Posterior cingulate gyrus (tissue), 11 donors: ENCODE data around the gene STX3.

Experiments used
- DNase-seq, 10 donors: peaks; one replicate each; pipeline versions ENCODE4 v3.0.0 to v3.0.0-alpha.2; 2020 to 2021; ENCODE audit warnings: mixed read lengths in 3 of 10
- intact Hi-C: fragments of 100-400 bp; cut with DNase I; formaldehyde crosslinking; loops from one replicate; pipeline ENCODE4 v1.15.1; 2023

The STX3 gene

DNA sequence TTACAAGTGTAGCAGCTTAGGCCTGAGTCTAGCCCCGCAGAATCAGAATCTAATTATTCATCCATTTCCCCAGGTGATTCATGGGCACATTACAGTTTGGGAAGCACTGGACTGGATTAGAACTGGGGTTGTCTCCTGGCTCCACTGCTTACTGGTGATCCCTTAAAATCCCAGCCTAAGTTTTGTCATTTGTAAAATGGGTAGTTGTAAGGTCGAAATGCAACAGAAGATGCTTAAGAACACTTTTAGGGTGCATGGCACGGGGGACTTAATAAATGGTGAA lies 1.3 kb downstream of the STX3 start:
- DNase-seq = no peak
- intact Hi-C loops = loop anchor here (10.0 kb wide), 2 partner anchors 142 to 202 kb away; partner anchors contain the start of gene OSBP

DNA sequence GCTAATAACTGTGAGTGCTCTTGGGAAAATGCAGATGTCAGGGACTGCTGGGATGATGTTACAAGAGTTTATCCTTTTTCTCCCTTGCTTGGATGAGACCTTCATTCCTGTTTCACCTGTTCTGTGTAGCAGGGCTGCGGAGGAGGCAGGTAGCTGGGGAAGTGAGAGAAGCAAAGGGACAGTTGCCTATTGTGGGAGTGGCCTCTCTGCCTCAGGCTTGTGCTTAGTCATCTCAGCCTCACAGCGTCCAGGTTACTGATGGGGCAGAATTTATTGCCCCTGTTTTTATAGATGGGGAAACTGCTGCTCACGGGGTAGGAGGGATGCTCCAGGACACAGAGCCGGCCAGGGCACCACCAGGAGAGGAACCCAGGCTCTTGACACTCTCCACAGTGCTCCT lies 1.7 kb downstream of the STX3 start:
- DNase-seq = peak in 1 of 10 donors; percentile 65
- intact Hi-C loops = loop anchor here (10.0 kb wide), 2 partner anchors 142 to 202 kb away; partner anchors contain the start of gene OSBP

DNA sequence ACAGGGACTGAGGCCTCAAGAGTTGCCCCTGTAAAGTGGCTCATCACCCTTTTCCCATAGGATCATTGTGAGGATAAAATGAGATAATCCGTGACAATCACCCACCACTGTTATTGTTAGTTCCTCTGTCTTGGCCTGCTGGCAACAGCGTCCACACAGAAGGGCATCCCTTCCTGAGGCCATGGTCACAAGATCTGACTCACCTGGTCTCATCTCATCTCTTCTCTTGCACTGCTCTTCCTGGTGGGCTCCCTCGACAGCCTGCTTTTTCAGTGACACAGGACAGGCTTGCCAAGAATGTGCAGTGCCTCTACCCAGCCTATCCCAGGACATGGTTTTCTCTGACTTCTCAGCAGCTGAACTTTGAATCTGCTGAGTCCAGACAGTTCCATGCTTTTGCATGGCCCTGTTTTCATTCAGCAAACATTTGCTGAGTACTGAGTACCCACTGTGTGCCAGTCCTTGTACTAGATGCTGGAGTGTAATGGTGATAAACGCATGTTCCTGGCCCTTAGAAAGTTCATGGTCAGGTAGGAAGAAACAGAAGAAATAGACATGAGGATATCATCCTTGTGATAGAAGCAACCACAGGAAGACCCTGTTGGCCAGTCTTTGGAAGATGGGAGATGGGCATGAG lies 3.3 kb downstream of the STX3 start:
- intact Hi-C loops = loop anchor here (10.0 kb wide), 2 partner anchors 144 to 204 kb away; partner anchors contain the start of gene OSBP
- DNase-seq = peak in 1 of 10 donors; percentile 19

DNA sequence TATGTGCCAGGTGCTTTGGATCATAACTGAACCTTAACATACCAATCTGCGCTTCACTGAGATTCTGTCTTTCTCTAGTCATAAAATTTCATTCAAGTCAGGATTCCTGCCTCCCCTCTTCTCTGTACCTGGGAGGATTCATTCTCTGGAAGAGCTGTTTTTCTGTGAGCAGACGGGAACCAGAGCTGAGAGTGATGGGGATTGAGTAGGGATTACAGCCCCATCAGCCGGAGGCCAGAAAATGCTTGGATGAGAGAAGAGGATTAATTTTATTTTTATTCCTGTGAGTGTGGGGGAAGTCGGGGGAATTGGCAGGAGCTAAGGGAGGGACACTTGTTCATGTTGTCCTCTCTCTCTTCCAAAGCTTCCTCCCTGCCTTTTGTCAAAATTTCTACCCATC lies 4.7 kb downstream of the STX3 start:
- no peak for DNase-seq
- intact Hi-C loops = loop anchor here (10.0 kb wide), 2 partner anchors 145 to 205 kb away; partner anchors contain the start of gene OSBP

DNA sequence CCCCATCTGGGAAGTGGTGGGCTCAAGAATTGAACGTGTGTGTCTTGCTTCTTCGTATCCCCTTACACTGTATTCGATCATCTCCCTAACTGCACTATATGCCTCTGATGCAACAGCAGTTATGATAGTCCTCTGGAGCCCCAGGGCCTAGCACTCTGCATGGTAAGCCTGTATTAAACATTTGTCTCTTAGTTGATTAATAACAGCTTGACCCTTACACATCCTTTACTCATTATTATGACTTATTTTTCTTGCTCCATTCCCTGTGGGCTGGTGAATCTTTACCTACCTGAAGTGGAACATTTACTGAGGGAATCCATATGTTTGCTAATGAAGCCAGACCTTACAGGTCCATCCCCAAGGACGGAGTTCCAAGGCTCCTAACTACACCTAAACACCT lies 5.6 kb downstream of the STX3 start:
- intact Hi-C loops = no loop called here
- DNase-seq = no peak

DNA sequence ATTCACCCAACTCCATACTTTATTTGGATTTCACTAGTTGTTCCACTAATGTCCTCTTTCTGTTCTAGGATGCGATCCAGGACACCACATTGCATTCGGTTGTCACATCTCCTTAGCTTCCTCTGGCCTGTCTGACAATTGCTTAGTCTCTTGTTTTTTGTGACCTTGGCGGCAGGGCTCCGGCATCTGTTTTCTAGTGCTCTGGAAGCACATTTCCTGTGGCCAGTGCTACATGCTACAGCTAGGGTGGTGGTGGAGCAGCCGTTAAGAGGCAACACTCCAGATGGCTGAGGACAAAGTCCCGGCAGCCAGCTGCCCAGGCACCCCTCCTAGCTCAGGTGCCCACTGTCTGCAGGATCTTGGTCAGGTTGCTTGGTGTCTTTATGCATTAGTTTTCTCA lies 6.8 kb downstream of the STX3 start:
- intact Hi-C loops = no loop called here
- DNase-seq = peak in 1 of 10 donors; percentile 70

DNA sequence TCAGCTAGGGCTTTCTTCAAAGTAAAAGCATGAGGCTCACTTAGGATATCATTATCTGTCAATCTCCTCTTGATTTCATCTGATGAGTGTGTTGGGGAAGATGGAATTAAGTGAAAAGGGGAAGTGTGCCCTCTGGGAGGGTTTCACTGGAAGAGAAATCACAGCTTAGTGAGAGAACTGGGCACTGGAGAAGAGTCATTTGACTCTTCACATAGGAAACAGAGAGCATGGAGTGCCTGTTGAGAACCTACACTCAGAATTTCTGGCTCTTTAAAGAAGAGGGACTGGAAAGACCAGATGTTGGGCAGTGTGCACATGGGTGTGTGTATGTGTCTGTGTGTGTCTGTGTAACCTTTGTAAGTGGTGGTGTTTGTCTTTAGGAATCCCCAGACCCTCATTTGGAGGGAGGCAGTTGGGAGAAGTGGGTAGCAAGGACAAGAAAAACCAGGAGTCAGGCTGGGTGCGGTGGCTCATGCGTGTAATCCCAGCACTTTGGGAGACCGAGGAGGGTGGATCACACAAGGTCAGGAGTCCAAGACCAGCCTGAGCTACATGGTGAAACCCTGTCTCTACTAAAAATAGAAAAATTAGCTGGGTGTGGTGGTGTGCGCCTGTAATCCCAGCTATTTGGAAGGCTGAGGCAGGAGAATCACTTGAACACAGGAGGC lies 10.0 kb downstream of the STX3 start:
- DNase-seq = no peak
- intact Hi-C loops = no loop called here

DNA sequence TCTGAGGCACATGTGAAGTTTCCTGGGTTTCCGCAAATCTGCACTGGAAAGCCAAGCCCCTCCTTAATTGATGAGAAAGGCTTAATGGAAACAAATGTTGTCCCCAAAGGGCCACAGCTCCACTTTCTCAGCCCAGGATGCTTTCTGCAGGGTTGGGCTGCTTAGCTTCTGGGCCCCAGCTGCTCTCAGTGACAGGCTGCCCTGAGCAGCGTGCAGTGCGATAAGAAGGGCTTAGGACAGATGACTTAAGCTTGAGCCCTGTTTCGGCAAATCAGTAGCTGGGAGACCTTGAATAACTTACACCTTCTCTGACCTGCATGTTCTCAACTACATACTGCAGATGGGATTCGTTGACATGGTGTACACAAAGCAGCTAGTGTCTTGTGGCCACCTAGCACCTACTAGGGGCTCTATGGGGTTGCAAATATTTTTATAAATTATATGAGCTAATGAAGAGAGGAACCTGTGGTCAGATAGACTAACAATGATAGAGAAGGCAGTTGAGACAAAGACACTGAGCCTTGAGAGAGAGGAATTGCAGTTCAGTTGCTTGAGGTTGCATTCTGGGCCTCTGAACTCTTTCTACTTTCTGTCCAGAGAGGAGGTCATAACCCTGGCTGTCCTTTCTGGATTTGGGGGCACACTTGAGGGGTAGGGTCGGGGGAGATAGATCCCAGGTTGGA lies 11.5 kb downstream of the STX3 start:
- DNase-seq = no peak
- intact Hi-C loops = no loop called here

DNA sequence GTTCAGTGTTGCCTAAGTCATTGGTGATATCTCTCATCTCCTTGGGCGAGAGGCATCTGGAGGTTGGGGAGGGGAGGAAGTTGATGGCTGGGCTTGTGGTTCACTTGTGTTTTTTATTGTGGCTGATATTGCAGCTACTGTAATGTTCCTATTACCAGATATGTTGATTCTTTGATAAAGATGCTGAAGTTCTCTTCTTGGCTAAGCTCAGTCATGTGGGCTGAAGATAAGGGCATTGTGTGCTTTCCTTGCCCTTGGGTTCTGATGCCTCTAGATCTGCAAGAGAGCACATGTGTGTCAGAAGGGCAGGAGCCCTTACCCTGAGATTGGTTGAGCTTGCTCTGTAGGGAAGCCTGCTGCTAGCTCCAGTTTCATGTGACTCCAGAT lies 12.0 kb downstream of the STX3 start:
- no peak for DNase-seq
- intact Hi-C loops = no loop called here

DNA sequence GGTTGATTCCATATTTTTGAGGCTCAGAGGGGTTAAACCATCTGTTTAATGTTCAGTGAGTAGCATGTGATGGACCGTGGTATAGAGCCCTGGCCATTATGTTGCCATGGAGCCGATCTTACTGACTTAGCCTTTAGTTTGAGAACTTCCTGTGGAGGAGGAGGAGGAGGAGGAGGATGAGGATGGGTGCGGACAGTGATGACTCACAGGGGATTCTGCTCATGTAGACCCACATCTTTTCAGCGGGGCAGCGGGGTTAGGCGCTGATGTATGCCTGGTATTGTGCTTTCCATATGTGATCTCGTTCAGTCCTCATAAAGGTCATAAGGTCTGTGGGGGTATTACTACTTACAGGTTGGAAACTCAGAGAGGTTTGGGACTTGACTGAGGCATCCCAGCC lies 13.9 kb downstream of the STX3 start:
- no peak for DNase-seq
- intact Hi-C loops = no loop called here

DNA sequence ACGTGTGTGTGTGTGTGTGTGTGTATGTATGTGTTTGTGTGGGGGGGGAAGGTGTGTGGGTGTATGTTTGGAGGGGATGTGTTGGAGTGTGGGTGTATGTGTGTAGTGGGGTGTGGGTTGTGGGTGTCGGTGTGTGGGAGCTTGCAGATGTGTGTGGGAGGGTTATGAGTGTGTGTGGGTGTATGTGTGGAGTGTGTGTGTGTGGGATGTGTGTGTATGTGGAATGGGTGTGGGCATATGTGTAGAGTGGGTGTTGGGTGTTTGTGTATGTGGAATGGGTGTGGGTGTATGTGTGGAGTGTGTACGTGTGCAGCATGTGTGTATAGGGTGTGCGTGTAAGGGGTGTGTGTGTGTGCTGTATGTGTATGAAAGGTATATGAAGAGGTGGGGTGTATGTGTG lies 14.7 kb downstream of the STX3 start:
- intact Hi-C loops = no loop called here
- no peak for DNase-seq

DNA sequence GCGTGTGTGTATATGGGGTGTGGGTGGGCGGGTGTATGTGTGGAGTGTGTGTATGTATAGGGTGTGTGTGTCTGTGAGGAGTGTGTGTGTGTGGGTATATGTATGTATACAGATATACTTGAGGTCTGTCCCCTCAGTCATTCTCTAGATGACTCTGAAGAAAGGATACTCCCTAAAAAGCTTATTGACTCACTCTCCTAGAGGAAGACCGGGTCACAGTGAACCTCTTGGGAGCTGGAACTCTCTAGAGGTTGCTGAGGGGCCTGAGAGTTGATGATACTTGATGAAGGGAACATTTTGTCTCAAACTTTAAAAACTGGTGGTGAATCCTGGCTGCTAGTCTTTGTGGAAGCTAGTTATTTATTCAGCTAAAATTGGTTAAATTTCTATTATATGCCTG lies 15.1 kb downstream of the STX3 start:
- intact Hi-C loops = no loop called here
- no peak for DNase-seq

DNA sequence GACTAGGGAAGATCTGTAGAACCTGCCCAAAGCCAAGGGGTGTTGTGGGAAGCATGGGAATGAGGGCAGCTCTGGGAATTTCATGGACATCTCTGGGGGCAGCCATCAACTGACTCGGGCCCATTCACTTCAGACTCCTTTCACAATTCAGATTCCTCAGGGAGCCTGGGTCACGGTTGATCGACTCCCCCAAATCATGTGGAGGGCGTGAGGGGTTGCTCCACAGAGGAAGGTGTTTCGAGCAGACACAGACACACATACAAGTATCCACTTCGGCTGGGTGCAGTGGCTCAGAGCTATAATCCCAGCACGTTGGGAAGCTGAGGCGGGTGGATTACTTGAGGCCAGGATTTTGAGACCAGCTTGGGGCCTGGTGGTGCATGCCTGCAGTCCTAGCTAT lies 15.7 kb downstream of the STX3 start:
- intact Hi-C loops = no loop called here
- DNase-seq = no peak

DNA sequence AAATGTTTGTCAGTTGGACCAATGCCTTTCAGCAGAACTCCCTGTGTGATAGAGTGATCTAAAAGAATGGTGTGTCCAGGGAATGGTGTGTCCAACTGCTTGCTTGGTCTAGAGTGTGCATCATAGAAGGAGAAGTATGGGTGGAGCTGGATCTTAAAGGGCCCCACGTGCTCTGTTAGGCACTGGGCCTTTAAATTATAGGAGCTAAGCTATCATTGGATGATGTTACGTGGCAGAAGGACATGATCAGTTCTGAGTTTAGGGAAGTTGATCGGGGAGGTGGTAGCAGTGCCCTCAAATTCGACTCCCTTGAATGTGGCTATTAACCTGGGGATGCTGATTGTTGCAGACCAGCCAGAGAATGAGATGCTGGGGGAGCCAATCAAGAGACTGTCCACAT lies 16.4 kb downstream of the STX3 start:
- DNase-seq = no peak
- intact Hi-C loops = no loop called here

DNA sequence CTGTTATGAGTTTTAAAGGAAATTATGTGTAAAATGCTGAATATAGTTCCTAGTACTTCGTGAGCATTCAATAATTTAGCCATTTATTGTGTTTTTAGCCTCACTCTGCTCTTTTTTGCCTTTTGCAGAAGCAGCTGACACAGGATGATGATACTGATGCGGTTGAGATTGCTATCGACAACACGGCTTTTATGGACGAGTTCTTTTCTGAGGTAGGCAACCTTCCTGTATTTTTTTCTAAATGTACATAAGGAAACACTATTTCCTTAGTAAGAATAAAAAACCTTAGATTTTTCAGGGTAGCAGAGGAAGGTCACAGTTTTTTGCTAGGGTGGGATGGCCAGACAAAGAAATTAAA lies 17.9 kb downstream of the STX3 start:
- intact Hi-C loops = no loop called here
- DNase-seq = no peak

DNA sequence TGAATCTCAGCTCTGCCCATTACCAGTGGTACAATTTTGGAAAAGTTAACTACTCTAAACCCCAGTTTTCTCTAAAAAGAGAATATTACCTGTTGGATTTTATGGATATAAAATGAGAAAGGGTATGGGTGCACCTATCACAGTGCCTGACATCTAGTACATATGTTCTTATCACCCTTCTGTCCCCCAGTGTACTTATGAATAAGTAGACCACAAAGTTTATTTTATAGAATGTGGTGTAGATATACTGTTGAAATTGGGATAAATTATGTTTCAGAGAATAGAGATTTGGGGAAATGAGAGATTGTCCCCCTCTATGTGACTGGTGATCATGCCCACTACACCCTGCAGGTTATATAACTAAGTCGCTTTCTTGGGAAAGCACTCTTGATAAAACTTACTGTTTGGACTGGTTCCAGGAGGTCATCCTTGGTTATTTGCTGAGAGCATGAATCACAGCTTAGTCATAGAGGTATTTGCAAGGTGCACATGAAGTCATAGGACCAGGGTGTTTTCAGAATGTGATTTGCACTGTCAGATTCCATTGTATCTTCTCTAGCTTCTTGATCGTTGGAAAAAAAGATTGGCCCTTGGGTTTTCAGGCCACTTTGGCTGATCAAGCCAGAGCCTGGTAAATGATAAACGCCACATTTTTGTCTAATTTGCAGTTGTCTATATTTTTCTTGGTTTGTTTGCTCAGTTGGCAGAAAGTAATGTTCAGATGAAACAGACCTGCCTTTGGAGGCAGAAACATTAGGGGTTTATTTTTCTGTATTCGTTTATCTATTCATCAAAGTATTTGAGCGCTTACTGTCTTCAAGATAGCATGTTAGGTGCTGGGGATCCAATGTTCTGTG lies 21.3 kb downstream of the STX3 start:
- intact Hi-C loops = no loop called here
- DNase-seq = no peak

DNA sequence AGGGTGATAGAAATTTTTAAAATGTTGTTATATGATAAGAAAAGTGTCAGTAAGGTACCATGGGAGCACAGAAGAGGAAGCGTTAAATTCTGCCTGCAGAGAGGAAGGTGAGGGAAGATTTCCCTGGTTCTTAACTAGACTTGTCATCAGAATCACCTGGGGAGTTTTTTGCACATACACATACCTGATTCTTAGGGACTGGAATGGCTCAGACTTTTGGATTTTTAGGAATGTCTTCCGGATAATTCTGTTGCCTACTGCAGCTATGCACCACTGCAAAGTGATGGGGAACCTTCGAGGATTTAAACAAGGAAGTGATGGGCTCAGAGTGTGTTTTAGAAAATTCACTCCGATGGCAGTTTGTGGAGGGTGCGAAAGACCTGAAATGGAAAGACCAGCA lies 21.9 kb downstream of the STX3 start:
- intact Hi-C loops = no loop called here
- DNase-seq = no peak

DNA sequence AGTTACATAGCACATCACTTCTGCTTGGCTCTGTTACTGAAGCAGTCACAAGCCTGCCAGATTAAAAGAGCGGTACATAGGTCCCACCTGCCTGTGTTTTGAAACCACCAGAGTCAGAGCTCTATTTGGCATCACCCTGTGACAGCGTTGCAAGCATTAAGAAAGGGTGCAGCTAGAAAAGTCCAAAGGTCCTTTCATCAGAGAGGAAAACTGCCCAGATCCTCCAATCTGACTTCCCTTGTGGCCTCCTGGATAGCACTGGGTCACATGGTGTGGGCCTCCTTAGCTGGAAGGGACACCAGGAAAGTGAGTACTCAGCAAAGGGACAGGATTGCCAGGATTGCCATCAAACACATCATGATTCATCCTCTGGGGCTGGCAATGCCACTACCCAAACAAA lies 22.9 kb downstream of the STX3 start:
- intact Hi-C loops = no loop called here
- DNase-seq = no peak

DNA sequence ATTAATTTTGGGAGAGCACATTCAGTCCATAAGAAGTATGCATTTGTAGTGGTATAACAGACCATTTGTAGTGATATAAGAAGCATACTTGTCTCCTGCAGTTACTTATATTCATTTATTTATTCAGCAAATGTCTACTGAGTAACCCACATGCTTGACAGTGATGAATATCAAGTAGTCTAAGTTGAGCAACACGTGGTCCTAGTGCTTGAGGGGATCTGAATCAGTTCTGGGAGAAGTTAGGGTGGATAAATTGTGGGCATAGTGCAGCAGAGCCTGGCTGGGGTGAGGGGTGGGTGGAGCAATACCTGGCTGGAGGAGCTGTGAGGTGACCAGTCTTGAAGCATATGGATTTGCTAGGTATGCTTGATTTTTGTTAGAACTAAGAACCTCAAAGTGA lies 24.3 kb downstream of the STX3 start:
- intact Hi-C loops = no loop called here
- no peak for DNase-seq

DNA sequence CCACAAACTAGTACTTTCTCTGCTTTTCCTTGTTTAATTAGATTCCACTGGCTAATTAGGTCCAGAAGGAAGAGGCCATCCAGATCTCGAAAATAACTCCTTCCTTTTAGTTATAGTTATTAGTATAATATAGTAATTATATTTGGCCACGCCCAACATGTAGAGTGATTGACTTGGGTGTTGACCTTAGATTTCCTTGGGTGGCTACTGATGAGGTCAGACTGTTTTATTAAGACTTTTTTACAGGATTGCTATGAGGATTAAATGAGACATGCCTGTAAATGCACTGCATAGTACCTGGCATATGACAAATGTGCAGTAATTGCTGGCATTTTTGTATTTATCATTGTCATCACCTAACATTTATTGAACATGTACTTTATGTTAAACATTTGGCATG lies 26.9 kb downstream of the STX3 start:
- no peak for DNase-seq
- intact Hi-C loops = no loop called here

DNA sequence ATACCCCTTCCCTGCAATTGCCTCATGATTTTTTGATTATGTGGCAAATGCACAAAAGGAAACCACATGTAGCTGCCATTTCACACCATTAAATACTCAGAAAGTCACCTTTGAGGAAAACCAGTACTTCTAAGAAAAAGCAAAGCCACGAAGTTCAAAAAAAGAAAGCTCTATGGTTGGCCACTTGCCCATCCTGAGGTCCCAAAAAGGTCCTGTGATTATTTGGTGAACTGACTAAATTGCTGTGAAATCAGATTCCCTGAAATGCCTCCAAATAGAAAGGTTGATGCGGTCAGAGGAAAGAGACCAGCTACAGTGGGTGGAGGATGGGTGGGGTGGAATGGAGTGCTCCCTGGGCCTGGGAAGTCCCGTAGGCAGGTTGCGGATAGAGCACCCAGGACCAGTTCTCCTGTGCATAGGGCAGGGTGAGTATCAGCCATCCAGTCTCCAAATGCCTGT lies 28.5 kb downstream of the STX3 start:
- DNase-seq = no peak
- intact Hi-C loops = no loop called here
